NCI-H510A (cell line): ENCODE data around the gene FARSB.
A peak's percentile ranks its signal among the peaks of the same experiment; 100 is the strongest.

Source experiments
- DNase-seq: peaks from one replicate; lab custom pipeline; 2025; lab: John Stamatoyannopoulos, UW

The FARSB gene

DNA sequence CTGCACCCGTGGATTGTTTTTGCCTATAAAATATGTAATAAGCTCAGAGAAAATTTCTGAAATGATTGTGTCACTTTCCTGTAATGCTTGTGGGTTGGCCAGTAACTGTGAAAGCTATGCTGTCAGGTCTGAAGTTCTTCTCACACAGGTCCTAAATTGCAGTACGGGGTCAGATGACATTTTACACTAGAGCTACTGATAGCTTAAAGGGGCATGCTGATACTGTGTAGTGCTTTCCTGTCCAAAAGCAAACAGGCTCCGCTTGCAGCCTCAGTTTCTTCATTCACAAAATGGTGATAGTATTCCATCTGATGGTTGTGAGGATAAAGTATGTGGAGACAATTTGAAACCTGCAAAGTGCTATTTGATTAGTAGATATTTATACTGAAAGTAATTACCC lies 7.6 kb upstream of the FARSB start:
- DNase-seq = no peak

DNA sequence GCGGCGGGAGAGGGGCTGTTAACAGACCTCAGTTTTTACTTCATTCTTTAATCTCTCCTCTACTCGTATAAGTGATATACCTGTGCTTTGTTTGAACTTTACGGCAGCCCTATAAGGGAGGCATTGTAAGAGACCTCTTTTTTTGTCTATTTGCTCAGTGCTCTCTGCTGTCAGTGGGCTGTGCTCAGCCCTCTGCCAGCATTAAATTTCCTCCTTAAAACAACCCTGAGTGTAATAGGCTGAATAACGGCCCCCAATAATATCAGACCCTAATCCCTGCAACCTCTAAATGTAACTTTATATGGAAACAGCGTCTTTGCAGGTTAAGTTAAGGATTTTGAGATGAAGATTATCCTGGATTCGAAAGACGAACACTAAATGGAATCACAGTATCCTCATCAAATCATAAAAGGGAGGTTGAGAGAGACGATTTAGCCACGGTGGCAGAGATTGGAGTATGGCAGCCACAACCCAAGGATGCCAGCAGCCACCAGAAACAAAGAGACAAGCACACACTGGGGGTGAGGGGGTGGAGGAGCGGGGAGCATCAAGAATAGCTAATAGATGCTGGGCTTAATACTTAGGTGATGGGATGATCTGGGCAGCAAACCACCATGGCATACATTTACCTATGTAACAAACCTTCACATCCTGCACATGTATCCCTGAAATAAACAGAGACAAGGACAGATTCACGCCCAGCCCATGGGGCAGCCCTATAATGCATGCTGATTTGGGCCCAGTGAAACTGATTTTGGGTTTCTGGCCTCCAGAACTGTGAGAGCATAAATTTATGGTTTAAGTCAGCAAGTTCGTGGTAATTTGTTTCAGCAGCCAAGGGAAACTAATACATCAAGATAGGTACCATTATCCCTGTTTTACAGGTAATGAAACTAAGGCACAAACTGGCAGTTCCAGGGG lies 894 bp upstream of the FARSB start:
- DNase-seq = peak; percentile 2

DNA sequence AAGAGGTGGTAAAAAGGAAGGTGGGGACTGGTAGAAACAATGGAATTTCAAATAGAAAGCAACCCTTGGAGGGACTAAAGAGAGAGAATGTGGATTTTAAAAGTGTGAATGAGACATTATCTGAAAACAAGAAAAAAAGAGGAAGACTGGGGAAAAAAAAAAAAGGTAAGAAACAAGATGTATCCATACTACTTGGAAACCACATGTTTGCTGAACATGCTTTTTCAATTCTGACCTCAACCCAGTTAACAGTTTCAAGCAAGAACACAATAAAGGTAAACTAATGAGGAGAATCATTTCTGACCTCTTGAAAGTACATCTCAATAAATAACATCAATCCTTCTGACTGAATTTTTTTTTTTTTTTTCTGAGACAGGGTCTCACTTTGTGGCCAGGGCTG lies 2.6 kb downstream of the FARSB start:
- no peak for DNase-seq

GRCh38 chr2:222652491-222653255 lies 3.2 kb downstream of the FARSB start:
- DNase-seq = no peak

DNA sequence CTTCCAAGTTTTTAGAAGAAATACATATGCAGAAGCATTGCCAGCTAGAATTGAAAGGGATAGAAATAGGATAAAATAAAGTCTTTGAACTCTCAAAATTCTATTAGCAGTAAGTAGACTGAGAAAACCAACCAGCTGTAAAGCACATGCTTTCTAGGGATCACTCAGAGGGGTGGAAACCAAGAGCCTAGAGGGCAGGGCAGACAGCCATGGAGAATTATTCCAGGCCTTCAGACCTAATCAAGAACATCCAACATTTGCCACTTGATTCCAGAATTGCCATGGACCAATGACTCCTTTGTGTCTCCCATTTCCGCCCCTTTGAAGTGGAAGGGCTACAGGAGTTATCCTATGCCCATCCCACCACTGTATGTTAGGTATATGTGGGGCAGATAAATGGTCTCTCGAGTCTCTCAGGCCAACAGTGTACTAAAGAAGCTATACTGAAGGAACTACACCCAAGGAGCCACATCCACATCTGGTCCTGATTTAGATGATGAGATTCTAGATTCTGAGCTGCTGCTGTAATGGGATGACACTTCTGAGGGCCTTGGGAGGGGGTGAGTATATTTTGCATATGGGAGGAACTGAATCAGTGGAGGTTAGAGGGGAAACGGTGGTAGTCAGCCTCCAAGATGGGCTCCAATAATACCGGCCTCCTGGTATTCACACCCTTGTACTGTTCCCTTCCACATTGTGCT lies 4.0 kb downstream of the FARSB start:
- DNase-seq = peak; percentile 4

DNA sequence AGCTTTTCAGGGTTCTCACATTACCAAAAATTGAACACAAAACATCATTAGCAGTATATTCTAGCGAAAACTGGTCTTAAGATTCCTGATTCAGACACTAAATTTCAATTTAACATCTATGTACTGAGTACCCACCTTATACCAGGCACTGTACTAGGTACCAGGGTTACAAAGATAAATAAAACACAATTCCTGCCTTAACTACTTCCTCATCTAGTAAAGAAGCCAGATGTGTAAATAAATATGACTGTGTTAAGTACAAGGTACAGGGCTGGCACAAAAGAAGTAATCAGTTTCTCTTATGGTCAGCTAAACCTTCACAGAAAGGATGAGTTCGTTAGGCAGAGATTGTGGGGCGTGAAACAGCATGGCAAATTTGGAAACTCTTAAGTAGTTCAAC lies 6.1 kb downstream of the FARSB start:
- DNase-seq = no peak

DNA sequence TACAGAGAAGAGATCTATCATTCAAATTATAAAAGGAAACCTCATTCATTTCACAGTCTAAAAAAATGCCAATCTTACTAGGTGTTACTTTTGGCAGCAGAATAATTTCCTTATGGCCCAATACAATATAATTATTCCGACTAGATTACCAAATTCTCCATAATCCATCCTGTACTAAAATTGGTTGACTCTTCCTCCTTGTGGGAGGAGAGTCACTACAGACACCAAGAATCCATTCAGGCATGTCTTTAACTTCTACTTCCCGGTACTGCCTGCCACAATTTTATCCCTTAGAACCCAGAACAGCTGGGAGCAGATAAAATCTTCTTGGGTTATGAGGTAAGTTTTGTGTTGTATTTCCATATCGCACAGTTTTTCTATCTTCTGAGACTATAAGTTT lies 9.9 kb downstream of the FARSB start:
- no peak for DNase-seq

DNA sequence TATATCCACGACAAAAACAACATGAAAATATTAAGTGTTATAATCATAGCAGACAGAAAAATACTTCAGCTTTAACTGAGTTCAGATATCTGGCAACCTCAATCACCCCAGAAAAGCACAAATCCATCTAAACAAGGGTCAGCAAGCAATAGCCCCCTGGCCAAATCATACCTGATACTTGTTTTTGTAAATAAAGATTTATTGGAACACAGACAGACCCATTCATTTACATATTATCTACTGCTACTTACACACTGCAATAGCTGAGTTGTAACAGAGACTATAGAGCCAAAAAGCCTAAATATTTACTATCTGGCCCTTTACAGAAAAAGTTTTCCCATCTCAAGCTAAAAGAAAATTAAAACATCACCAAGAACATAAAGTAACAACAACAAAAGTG lies 12.8 kb downstream of the FARSB start:
- DNase-seq = no peak

GRCh38 chr2:222641336-222641735 lies 14.6 kb downstream of the FARSB start:
- DNase-seq = no peak

DNA sequence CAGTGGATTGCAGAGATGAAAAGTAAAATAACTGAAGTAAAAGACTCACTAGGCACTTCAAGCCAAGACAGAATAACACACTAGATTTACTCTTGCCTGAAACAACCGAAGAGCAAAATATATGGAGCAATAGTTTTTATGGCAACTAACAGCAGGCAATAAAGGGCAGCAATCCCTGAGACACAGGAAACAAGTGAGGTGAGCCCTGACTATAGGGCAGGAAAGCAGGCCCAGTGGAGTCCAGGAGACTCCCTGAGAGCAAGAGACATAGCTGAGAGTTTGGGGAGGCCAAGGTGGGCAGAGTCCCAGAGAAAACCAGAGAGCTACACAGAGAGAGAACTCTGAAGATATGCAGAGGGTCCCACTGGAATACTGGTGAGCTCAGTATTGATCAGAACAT lies 18.8 kb downstream of the FARSB start:
- DNase-seq = no peak

- no peak for DNase-seq
Measured at GRCh38 chr2:222635295-222635694, 20.6 kb downstream of the FARSB start.

GRCh38 chr2:222627764-222628163 lies 28.1 kb downstream of the FARSB start:
- DNase-seq = no peak

DNA sequence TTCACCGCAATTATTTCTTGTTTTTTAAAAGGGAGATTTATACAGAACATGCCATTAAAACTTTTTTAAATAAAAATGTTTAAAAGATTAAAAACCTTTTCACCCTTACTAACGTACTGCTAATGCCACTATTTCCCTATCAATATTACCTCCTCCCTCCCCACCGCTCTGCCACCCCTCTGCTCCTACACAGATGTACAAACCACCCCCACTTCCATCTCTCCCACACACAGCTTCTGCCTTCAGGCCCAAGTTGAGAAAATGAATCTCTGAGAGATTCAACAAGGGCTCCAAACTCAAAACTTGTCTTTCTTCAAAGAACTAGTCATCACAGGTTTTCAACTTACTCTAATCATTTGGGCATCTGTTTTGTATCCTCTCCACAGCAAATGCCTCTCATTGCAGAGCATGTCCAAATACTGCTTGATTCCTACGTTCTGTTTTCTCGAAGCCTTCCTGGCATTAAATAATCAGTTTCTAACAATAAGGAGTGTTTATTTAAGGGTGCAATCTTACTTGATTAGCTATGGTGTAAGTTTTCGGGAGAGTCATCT lies 32.1 kb downstream of the FARSB start:
- no peak for DNase-seq

GRCh38 chr2:222622910-222623309 lies 33.0 kb downstream of the FARSB start:
- no peak for DNase-seq

DNA sequence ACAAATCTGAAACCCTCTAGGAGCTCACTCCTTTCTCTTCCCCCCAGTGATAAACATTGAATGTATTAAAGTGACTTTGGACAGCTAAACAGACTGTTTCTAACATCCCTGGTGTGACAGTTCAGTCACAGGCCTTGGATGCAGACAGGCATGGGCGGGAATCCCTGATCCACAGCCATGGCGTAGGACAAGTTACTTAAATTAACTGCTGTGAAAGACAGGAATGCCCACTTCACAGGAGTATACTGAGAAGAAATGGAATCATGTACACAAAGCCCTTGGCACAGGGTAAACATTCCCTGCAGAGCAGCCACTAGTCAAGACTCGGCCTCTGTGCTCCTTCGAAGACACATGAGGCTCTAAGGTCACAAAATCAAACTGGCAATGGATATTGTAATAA lies 34.0 kb downstream of the FARSB start:
- no peak for DNase-seq

- DNase-seq = no peak
Measured at GRCh38 chr2:222615320-222615719, 40.6 kb downstream of the FARSB start.

DNA sequence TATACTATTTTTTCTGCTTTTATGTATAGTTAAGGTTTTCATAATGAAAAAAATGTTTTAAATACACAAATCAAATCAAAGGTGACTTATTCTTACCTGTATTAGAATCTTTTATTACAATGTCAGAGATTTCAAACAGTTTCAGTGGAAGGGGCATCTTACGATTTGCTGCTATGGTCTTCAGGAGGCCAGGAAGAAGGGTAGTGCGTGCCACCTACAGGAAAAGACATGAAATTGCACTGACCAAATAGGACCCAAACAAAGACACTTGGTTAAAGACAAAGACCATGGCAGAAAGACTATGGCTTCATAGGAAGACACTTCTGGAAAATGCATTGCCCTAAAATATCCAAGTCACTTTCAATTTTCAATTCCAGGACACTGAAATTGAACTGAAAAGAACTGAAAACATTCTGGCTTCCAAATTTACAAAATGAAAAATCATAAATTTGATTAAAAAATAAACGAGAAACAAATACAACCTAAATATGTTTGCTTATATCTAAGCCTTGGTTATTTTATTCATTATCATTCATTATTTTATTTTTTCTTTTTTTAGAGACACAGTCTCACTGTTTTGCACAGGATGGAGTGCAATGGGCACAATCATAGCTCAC lies 42.1 kb downstream of the FARSB start:
- no peak for DNase-seq

- DNase-seq = no peak
Measured at GRCh38 chr2:222611684-222612083, 44.2 kb downstream of the FARSB start.

DNA sequence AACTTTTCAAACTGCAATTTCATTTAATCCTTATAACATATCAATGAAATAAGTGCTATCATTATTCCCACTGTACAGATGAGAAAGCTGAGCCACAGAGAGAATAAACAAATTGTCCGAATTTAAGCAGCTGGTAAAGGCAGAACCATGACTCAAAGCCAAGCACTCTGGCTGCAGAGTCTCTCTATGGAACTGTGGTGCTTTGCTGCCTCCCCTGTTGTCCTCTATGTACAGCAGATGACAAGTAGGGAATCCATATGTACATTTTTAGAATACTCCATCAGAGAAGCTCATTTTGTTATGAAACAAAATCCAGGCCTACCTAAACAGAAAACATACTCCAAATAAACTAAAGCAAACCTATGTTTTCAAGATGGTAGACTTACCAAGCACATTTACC lies 45.1 kb downstream of the FARSB start:
- DNase-seq = no peak

GRCh38 chr2:222609381-222609780 lies 46.5 kb downstream of the FARSB start:
- no peak for DNase-seq

- DNase-seq = no peak
Measured at GRCh38 chr2:222608081-222608480, 47.8 kb downstream of the FARSB start.

DNA sequence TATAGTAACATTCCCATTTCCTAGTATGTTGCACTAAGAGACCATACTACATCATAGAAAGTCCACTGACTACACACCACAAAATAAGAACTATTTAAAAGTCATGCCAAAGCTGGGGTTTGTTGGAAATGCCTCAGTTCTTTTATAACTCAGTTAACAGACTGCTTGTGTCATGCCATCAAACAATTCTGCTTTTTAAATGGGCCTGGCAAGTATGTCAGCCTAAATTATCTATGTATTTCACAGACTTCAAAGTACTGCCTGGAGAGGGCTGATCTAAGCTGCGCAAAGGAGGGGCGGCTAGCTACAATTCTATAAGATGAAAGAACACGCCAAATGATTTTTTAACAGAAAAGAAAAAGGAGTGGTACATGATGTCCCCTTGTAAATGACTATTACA lies 49.6 kb downstream of the FARSB start:
- no peak for DNase-seq
